NCI-H69 (cell line): ENCODE results near the gene SIRPB2.

Source experiments
- DNase-seq: peaks from one replicate; lab custom pipeline; 2025; lab: John Stamatoyannopoulos, UW

SIRPB2 gene

DNA sequence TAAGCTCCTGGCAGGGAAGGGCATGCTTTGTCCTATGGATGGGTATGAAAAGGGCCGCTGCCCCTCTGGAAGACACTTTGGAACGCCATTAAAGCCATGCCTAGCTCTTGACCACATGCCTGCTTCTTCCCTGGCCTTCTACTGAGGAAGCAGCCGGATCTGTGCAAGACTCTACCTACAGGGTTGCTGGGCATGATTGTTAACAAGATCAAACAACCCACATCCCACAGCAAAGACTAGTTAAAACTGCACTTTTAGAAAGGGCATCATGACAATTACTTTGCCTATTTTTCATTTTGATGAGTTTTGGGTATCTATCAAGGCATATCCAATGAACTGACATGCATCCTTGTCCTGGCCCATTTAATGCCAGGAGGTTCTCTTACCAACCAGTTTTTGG lies 50.1 kb downstream of the SIRPB2 start:
- DNase-seq = no peak

DNA sequence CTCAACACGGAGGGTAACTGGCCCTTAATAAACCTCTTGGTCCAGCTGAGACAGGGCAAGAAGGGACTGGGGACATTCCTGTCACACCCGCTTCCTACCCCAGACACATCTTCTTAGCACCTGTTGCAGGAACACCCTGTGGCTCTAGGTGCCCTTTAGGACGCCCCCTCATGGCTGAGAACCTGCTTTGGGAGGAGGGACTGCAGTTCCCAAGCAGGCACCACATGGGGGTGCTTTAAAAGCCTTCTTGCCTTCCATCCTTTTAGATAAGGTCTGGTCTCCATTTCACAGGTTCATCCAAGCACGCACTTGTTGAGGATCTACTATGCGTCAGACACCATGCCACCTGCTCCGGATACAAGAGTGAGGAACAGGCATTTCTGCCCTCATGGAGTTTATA lies 51.2 kb downstream of the SIRPB2 start:
- peak; percentile 42 for DNase-seq

DNA sequence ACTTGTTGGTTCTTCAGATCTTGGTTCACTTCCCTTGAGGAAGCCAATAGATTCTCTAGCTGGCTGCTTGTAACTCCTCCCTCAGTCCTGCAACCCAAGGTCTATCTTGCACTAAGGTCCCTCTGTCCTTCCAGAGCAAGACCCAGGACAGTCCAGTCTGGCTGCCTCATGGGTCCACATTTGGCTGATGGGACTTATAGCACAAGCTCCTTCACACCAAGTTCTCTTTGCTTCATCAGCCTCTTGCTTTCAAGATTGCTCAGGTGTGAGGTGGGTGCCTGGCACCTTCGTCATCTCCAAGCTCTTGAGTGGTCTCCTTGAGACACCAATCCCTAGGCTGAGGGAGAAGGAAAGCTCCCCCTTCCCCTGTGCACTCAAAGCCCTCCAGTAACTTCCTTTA lies 52.9 kb downstream of the SIRPB2 start:
- no peak for DNase-seq

DNA sequence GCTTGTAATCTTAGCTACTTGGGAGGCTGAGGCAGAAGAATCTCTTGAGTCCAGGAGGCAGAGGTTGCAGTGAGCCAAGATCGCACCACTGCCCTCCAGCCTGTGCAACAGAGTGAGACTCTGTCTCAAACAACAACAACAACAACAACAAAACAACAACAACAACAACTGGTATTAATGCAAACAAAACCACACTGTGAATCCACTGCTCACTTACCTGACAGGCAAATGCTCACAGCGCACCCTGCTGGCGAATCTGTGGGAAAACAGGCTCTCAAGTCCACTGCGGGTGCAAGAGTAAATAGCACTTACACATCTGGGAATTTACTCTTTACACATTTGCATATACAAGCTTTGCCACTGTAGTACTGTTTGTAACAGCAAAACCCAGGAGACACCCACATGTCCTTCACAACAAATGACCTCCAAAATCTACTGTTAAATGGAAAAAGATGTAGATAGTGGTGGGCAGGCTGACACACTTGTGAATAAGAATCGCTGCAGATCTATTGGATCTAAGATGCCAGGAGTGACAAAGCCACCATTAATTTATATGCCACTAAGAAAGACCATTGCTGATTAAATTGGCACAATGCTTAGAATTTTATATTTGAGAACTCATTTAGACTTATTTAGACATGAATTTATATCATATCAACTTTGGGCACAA lies 53.9 kb downstream of the SIRPB2 start:
- peak; percentile 77 for DNase-seq

DNA sequence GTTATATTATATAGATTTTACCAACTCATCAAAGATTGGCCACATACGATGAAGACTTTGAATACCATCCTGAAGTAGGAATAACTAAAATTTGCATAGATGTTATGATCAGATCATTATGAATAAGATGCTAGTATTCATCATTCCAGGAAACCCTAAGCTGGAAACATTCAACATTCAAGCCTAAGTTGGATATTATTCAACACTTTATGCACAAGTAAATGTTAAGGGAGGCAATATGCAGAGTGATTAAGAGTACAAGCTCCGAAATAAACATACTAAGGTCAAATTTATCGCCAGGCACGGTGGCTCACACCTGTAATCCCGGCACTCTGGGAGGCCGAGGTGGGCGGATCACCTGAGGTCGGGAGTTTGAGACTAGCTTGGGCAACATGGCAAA lies 55.0 kb downstream of the SIRPB2 start:
- no peak for DNase-seq

DNA sequence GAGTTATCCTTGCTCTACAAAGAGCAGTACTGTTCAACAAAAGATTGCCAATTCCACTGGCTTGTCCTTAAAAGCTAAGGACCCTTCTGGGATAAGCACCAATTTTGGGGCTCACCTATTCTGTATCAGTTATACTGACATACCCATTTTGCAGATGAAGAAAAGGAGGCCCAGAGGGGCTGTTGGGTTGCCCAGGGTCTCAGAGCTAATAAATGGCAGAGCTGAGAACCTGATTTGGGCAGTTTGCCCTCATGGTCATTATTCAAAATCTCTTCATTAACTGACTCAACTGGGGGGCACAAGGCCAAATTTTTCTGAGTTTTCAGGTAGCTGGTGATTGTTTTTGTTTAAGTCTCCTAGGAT lies 55.9 kb downstream of the SIRPB2 start:
- DNase-seq = no peak

DNA sequence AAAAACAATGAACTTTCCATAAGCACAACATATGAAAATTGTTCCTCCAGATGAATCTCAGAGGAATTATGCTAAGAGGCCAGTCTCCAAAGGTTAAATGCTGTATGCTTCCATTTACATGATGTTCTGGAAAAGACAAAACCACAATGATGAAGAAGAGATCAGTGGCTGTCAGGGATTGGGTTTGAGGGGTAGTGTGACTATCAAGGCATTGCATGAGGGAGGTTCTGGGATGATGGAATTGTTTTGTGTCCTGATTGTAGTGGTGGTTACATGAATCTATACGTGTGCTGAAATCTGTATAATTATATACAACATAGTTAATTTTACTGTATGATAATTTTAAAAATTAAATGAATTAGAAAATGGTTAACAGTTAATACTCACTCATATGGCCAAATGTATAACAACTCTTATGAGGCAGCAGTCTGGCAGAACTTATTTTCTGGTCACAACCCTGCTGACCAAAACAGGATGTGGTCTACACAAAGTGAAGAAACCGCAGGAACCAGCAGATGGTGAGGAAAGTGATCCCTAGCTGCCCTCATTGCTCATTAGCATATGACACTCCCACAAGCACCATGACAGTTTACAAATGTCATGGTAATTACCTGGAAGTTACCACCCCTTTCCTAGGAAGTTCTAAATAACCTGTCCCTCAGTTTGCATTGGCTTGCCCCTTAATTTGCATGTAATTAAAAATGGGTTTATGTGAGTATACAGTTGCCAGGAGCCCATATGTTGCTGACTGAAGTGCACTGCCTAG lies 56.5 kb downstream of the SIRPB2 start:
- DNase-seq = peak; percentile 97

DNA sequence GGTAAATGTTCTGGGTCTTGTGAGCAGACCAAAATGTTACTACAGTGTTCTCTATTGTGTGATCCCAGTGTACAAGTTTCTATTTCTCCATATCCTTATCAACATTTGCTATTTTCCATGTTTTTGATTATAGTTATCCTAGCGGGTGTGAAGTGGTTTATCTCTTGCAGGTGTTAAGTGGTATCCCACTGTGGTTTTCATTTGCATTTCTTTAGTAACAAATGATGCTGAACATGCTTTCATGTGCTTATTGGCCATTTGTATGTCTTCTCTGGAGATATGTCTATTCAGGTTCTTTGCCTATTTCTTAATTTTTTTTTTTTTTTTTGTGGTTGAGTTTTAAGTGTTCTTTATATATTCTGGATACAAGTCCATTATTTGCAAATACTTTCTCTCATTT lies 60.1 kb downstream of the SIRPB2 start:
- DNase-seq = peak; percentile 28

DNA sequence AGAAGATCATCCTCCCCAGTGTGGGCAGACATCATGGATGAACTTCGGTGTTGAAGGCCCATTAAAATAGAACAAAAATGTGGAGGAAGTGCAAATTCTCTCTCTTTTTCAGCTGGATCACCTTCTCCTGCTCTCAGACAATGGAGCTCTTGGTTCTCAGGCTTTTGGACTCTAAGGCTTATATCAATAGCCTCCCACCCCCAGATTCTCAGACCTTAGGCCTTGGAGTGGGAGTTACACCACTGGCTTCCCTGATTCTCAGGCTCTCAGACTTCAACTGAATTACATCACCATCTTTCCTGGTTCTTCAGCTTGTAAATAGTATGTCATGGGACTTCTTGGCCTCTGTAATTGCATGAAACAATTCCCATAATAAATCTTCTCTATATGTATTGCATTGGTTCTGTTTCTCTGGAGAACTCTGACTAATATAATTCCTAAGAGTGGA lies 61.2 kb downstream of the SIRPB2 start:
- DNase-seq = no peak

DNA sequence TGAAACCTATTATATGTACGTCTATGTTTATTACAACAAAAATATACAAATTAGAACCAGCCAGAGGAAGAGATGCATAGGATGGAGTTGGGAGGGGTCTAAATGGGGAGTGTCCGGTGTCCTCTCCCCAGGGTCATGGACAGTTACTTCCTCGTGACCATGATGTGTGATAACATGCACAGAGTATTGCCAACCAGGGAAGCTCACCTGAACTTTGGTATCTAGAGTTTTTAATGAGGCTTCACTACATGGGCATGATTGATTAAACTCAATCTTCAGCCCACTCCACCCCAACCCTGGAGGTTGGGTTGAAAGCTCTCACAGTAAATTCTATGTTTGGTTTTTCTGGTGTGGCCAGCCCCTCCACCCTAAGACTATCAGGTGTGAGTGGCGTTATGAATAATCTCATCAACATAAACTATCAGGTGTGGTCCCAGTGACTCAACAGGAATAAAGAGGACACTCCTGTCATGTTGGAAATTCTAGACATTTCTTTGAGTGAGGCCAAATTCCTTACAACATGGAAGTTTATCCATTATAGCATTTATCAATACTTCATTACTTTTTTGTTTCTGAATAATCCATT lies 62.0 kb downstream of the SIRPB2 start:
- DNase-seq = peak; percentile 6

DNA sequence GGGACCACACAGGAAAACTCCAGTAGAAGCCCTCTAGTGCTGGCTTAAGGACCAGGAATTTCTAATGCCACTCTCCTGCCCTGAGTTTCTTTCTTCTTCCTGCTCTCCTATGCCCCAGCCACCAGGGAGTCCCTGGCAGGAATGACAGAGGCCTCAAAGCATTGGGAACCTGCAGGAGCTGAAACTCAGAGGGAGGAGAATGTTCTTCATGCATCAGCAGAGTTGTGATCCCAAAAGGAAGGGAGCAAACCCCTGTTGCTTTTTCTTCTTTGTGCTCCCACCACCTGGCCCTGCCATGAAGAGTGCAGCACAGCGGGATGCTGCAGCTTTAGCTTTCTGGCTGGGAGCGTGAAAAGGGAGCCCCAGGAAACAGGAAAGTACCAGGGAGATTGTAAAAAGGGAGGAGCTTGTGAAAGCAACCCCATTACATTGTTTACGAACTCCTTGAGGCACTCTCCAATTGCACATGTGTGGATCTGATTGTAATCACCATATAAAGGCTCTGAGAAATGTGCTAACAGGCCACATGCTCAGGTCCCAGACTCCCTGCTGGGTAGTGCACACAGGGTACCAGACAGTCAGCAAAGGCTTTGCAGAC lies 63.7 kb downstream of the SIRPB2 start:
- peak; percentile 100 for DNase-seq

DNA sequence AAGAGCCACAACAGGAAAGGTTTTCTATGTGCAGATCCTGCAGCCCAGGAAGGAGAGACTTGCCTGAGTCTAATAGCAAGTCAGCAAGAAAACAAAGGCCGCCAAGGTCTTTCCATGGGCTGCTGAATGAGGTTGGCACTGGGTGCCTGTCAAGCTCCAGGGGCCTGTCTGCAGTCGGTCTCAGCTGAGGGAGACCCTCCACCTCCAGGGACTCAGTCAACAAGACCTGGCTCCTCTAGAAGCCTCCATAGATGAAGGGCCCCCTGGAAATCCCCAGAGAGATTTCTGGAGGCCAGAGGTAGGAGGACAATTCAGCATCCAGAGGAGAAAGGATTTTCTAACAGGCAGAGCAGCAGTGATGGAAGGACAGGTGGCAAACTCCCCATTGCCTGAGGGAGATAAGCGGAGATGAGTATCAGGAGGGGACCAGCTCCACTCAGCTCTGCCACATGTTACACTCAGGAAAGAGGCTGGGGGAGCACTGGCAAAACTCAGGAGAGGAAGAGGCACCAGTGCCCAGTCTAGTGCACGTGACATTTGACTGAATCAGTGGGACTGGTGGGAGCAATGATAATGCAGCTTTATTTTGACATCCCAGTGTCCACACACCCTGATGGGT lies 64.9 kb downstream of the SIRPB2 start:
- peak; percentile 70 for DNase-seq
